GM19324 (cell line): ENCODE data around the gene TCF7.
"Not testable (repeated sequence)": the region's sequence is repeated elsewhere in the genome, so short reads cannot be mapped to it uniquely, and the experiment has no call there.

Experiments used
- ATAC-seq: cut with Tn5 transposase; IDR thresholded peaks from one replicate; pipeline ENCODE4 v1.9.1; 2021; ENCODE audit warnings: mild to moderate bottlenecking, moderate library complexity; ENCODE audit not compliant: unreplicated experiment, low FRiP score

TCF7 gene

DNA sequence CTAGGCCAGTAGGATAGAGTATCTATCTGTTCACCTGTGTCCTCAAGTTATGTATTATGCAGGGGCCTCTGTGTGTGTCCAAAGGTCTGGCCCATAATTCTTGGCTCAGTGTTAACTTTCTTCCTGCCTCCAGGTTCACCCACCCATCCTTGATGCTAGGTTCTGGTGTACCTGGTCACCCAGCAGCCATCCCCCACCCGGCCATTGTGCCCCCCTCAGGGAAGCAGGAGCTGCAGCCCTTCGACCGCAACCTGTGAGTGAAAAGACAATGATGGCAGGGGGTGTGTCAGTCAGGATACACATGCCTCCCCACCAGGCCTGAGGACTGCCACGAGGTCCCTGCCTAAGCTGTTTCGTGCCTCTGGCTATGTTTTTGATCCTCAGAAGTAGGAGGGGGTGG, 27.6 kb downstream of the TCF7 start:
- no peak for ATAC-seq

DNA sequence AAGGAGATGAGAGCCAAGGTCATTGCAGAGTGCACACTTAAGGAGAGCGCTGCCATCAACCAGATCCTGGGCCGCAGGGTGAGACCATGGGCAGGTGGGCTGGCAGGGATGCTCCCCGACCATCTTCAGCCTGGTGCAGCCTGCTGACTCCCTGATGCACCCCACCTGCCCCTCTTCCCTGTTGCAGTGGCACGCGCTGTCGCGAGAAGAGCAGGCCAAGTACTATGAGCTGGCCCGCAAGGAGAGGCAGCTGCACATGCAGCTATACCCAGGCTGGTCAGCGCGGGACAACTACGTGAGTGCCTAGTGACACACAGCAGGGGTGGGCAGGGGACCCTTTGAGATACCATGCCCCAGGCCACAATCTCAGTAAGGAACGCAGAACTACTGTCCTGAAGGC, 28.3 kb downstream of the TCF7 start:
- ATAC-seq: no peak

DNA sequence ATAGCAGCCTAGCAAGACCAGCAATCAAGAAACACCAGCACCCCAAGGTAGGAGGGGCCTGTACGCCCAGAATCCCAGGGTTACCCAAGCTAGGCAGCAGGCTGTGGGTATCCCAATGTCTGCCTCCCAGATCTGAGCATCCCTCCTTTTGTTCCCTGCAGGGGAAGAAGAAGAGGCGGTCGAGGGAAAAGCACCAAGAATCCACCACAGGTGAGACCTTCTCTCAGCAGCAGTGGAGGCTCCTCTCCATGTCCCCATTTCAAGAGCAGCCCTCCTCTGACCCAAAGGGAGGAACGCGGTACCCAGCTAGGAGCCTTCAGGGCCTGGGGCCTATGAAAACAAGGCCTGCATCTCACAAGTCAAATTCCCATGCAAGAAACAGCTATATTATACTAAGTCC, 28.9 kb downstream of the TCF7 start:
- ATAC-seq: no peak

DNA sequence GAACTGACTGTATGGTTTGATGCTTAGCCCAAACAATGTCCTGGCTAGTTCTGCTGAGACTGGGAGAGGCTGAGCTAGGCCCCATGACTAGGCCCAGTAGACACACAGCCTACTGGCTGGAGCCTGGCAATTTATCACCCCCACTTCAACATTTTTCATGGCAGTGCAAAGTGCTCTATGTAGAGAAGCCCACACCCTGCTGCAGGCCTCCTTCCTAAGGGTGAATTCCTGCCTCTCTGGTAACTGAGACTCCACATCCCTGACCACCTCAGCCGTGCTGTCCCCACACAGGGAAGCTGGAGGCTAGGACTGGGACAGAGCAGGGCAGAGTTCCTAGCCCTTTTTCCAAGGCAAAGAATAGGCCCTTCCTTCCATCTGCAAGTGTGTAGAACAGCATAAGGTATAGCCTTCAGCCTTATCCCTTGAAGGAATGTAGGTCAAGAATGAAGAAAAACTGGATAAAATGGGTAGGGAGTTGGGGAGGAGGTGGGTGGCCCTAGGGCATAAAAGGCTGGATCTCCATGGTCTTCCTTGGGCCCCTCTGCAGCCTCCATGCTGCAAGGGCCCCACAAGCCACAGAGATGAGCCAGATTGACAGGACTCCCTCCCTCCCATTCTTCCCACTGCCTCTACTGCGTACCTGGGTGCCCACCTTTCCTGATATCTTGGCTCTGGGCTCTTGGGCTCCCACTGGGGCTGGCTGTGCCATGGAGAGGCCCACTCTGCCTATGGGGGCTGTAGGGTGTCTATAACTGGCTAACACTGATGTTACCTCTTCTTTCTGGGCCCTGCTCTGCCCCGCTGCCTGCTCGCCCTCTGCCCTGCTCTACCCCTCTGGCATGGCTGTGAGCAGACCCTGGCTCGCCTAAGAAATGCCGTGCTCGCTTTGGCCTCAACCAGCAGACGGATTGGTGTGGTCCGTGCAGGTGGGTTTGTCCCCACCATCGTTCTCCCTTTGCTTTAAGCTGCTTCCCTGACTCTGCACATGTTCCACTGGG, 29.8 kb downstream of the TCF7 start:
- ATAC-seq: no peak

DNA sequence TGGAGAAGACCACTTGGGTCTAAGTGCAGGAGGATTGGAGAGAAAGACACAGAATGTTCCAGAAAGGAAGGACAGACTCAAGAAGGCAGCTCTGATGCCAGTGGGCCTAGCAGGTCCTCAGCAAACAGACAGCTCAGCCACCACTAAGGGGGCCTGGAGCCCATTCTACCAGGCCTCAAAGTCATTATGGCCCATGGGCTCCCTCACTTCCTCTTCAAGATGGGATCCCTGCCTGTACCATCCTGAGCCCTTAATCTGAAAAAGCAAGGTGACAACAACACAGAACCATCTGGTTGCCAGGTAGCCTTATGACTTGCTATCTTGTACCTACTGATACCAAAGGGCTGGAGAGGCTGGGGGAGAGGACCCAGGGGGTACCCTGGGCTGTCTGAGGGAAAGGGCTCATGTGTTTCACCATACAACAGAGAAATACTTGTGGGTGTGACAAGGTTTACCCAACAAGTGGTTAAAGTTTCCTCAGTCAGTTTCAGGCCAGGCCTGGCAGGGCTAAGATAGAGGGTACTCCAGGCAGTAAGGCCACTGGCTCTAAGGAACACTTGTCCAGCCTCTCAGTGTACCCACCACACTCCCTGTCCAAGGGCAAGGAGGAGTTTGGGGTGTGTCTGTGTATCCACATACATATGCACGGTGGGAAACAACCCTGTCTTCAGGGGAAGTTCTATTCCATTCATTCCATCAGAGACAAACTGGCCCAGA, 30.7 kb downstream of the TCF7 start:
- no peak for ATAC-seq

DNA sequence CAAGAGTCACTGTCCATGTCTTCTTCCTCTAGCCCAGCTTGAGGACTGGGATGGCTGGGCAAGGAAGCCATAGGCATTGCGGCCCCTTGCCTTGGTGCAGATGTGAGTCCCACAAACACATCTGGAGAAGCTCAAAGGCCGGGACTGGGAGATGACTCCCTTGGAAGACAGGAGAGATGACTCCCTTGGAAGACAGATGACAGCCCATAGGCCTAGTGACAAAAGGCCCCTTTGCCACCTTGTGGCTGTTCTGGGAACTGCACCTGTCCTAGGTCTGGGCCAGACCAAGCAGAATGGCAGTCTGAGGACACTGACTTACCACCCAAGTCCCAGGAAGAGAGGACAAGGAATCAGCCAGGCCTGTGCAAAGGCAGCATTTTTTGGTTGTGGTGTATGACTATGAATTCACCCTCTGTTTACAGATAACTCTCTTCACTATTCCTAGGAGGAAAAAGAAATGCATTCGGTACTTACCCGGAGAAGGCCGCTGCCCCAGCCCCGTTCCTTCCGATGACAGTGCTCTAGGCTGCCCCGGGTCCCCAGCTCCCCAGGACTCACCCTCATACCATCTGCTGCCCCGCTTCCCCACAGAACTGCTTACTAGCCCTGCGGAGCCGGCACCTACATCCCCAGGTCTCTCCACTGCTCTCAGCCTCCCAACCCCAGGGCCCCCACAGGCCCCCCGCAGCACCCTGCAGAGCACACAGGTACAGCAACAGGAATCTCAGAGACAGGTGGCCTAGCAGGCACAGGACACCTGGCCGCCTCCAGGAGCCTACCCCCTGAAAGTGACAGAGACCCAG, 31.5 kb downstream of the TCF7 start:
- ATAC-seq: no peak

DNA sequence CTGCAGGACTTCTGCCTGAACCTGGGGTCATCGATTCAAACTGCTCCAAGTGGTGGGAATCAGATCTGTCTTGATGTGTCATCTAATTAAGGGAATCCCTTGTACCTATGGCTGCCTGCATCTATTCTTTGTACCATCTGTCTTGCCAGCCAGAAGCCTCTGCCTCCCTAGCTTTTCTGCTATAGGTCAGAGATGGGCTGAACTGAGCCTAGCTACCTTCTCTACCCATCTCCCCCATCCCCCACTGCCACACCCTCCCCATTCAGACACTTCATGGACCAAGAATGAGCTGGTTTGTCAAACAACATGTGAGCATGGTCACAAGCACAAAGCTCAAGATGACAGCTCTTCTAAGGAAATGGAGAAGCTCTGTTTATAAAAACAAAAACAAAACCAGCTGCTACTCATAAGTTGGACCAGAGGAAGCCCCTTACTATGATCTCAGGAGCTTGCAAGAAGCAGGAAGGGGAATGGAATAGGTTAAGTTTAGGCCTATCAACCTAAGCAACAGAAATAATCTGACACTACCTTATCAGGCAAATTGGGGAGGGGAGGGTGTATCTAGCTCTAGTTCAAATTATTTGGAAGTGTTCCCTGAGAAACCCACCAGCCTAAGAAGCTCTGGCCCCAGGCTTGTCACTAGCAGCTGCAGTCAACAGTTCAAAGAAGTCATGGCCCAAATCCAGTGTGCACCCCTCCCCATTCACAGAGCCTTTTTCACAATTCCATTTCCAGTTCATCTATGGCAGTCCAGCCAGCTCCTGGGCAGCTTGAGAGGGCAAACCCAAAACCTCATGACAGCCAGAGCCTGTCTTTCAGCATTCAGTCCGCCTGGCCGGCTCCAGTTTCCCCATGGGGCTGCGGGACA, 32.4 kb downstream of the TCF7 start:
- ATAC-seq: no peak

DNA sequence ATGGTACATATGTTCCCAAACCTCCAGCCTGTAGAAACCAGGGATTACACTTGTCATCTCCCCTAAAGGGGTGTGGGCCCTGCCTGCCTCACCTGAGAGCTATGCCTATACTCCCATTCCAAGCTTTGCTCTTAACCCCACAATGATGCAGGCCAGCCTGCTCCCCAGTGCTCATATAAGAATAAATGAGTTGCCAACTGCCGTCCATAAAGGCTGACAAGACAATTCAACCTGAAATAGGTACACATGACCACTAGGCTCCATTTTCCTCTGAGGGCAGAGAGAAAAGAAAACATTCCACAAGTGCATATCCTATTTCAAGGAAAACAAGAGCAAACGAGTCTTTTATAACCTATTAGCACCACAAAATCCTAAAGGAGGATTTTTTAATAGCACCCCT, 33.8 kb downstream of the TCF7 start:
- ATAC-seq: no peak

DNA sequence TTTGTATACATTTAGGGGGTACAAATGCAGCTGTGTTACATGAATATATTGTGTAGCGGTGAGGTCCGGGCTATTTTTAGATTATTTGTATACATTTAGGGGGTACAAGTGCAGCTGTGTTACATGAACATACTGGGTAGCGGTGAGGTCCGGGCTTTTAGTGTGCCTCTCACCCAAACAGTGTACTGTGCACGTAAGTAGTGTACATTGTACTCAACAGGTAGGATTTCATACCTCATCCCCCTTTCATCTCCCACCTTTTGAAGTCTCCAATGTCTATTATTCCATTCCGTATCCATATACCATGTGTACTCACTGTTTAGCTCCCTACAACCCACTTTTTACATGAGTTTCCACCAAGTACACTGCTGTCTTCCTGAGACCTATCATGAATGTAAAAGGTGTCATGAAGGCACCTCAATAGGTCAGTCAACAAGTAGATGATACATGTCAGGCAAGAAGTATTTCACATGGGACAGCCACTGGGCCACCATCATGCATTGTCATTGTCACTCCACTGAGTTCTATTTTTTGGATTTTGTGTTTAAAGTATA, 34.6 kb downstream of the TCF7 start:
- no peak for ATAC-seq

DNA sequence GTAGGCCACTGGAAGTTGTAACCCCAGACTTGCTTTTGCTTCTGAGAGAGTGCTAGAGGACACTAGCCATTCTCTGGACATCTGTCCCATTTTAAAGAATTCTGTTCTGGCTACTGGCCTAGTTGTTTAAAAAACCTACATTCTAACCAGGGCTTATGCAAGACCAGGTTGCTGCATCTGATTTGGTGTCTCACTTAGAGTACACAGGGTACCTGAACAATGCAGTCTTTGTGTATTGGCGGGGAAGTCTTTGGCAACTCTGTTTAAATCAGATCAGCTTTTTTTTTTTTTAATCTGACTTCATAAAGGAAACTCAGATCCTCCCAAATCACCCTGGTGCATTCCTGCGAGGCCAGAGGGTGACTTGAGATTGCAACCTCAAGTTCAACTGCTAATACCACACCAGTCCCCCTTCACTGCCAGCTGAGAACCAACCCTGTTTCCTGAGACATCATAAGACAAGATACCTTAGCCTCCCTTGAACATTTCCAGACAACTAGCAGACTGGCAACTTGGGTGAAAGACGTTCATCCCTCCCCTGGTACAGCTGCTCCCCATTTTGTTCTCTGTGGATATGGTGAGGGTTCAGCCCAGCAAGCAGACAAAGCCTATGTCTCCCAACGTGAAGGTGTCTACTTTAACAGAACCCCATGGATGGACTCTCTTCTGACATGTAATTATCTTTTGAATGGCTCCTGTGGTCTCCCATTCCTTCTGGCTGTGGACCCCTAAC, 35.3 kb downstream of the TCF7 start:
- no peak for ATAC-seq

DNA sequence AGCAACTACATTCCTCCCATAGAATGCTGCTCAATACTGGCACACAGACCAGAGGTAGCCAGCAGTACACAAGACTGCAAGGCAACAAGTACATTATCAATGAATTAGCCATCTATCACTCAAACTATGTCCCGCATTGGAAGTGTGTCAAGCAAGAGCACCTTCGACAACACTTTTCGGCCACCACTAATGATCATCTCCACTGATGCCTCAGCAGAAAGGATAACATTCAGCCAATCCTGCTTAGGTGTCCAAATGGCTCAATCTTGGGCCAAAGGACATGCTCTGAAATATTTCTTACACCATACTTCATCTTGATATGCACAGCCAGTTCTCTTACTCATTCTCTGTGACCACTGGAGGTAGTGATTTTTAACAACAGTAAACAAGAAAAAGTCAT, 37.2 kb downstream of the TCF7 start:
- no peak for ATAC-seq

DNA sequence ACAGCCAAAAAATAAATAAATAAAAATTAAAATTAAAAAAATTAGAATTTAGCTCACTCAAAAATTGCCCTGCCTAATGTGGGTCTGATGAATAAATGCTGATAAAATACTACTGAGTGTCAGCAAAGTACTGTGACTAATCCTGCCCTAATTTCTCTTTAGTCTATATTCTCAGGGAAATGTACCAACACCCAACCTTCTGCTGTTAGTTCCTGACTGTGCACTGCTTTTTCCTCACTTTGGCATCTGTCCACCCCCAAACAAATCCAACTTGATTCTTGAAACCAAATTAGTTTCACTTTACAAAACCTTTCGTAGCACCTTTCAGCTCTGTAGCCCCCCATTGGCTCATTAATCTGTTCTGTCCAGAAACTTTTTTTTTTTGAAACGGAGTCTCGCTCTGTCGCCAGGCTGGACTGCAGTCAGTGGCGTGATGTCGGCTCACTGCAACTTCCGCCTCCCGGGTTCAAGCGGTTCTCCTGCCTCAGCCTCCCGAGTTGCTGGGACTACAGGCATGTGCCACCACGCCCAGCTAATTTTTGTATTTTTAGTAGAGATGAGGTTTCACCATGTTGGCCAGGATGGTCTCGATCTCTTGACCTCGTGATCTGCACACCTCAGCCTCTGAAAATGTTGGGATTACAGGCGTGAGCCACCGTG, 37.8 kb downstream of the TCF7 start:
- ATAC-seq: not testable (repeated sequence)

DNA sequence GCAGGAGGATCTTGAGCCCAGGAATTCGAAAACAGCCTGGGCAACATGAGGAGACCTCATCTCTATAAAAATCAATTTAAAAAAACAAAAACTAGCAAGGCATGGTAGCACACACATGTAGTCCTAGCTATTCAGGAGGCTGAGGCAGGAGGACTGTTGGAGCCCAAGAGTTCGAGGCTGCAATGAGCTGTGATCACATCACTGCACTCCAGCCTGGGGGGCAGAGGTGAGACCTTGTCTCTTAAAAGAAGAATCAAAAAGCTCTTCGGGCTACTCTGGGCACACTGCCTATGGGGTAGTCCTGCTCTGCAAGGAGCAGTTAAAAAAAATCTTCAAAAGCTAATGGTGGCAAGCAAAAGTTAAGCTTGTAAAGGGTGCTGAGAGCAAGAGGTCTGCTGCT, 38.8 kb downstream of the TCF7 start:
- ATAC-seq: no peak

DNA sequence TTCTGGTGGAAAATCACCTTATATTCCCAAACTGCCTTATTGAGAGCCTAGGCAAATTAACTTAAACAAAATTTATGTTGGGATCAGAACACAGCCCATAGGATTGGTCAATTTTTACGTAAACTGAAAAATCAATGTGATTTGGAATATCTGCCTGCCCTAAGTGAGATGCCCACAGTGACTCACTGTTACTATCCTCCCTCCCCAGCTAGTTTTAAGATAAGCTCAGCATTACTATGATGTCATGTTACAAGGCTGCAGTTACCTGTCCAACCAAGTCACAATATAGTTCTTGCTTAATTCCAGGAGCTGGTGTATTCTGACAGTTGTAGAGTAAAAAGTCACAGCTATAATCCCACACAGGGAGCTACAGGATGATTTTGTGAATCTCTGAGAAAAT, 39.2 kb downstream of the TCF7 start:
- no peak for ATAC-seq

DNA sequence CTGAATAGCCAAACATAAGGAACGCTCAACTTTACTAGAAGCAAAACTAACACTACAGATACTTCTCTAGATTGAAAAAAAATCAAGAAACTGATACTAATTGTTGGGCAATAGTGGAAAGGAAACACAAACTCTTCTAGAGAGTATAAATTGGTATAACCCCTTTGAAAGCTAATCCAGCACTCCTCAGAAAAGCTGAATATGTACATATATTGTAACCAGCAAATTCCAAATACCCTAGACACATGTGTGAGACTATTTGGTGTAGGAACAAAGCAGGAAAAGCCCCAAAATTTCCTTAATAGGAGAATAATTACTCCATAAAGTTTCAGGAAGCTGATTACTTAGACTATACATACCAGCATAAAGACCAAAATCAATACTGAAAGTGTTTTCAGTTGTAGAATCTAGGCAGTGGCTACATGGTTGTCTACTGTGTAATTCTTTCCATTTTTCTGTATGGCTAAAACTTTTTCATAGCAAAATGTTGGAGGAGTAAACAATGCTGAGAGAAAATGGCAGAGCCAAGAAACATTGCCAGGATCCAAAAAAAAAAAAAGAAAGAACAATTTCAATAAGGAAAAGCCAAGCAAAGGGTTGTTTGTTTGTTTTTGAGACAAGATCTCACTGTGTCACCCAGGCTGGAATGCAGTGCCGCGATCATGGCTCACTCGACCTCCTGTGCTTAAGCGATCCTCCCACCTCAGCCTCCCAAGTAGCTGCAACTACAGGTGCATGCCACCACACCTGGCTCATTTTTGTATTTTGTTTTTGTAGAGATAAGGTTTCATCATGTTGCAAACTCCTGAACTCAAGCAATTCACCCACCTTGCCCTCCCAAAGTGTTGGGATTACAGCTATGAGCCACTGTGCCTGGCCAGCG, 47.3 kb downstream of the TCF7 start:
- ATAC-seq: no peak

DNA sequence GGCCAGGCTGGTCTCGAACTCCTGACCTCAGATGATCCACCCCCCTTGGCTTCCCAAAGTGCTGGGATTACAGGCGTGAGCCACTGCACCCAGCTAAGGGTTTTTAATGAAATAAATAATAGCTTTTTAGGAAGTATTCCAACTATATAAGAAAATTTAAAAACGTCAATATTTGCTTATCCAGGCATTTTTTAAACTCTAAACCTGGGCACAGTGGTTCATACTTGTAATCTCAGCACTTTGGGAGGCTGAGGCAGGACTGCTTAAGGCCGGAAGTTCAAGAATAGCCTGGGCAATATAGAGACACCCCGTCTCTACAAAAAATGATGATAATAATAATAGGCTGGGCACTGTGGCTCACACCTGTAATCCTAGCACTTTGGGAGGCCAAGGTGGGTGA, 48.1 kb downstream of the TCF7 start:
- ATAC-seq: no peak

DNA sequence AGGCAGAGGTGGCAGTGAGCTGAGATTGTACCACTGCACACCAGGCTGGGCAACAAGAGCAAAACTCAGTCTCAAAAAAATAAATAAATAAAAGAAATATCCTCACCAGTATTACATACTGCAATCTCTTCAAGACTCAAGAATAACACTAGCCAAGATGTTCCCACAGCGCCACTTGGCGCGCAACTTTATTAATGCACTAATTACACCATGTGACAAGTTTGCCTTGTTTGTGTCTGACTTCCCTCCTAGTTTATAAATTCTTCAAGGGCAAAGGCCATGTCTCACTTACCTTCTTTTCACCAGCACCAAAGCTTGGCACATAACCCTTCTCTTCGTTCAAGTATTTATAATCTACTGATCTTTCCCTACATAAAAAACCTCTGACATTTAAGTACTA, 57.5 kb downstream of the TCF7 start:
- no peak for ATAC-seq
